ENCODE measurements around the gene CDH4.

The CDH4 gene

DNA sequence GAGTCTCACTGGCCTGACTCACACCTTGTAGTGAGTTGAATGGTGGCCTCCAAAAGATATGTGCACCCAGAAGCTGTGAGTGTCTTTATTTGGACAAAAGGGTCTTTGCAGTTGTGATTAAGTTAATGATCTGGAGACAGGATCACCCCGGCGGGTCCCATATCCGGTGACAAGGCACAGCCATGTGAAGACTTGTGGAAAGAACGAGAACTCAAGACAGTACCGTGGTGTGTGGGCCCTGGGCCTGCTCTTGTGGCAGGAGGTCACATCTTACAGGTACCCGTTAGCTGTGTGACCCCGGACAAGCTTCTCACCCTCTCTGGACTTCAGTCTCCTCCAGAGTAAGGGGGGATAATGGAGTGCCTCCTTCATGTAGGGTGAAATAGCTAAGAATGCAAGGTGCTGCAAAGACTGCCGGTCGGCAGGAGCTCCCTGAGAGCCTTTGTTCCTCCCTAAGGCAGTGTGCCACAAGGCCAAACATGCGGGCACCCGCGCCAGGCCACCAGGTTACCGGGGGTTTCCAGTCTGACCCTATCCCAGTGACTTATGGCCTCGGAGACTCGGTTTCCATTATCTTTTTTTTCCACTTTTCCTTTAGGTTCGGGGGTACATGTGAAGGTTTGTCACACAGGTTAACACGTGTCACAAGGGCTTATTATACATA lies 39.2 kb downstream of the CDH4 start:
- no peak for TF ChIP-seq ZFX (IDR thresholded peaks at IDR 0.05; ENCODE audit: borderline replicate concordance)
- TF ChIP-seq, protein P1, sequence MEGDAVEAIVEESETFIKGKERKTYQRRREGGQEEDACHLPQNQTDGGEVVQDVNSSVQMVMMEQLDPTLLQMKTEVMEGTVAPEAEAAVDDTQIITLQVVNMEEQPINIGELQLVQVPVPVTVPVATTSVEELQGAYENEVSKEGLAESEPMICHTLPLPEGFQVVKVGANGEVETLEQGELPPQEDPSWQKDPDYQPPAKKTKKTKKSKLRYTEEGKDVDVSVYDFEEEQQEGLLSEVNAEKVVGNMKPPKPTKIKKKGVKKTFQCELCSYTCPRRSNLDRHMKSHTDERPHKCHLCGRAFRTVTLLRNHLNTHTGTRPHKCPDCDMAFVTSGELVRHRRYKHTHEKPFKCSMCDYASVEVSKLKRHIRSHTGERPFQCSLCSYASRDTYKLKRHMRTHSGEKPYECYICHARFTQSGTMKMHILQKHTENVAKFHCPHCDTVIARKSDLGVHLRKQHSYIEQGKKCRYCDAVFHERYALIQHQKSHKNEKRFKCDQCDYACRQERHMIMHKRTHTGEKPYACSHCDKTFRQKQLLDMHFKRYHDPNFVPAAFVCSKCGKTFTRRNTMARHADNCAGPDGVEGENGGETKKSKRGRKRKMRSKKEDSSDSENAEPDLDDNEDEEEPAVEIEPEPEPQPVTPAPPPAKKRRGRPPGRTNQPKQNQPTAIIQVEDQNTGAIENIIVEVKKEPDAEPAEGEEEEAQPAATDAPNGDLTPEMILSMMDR (IDR thresholded peaks at IDR 0.05) = no peak
- H3K27ac ChIP-seq = no peak overlapping the region

DNA sequence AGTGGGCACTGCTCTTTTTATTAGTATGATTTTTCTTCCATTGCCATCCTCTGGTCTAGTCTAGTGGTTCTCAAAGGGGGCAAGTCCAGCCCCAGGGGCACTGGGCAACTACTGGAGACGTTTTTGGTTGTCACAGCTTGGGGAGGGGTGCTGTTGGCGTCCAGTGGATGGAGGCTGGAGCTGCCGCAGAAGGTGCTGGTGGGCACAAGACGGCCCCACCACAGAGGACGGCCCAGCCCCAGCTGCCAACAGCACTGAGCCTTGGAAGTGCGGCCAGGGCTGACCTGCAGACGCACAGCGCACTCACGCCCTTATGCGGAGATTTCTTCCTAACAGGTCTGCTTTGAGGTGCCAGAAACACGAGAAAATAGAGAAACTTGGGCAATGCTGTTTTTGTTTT lies 40.3 kb downstream of the CDH4 start:
- no peak for TF ChIP-seq ZFX (IDR thresholded peaks at IDR 0.05; ENCODE audit: borderline replicate concordance)
- TF ChIP-seq, protein P1 (IDR thresholded peaks at IDR 0.05) = no peak
- no peak overlapping the region for H3K27ac ChIP-seq

DNA sequence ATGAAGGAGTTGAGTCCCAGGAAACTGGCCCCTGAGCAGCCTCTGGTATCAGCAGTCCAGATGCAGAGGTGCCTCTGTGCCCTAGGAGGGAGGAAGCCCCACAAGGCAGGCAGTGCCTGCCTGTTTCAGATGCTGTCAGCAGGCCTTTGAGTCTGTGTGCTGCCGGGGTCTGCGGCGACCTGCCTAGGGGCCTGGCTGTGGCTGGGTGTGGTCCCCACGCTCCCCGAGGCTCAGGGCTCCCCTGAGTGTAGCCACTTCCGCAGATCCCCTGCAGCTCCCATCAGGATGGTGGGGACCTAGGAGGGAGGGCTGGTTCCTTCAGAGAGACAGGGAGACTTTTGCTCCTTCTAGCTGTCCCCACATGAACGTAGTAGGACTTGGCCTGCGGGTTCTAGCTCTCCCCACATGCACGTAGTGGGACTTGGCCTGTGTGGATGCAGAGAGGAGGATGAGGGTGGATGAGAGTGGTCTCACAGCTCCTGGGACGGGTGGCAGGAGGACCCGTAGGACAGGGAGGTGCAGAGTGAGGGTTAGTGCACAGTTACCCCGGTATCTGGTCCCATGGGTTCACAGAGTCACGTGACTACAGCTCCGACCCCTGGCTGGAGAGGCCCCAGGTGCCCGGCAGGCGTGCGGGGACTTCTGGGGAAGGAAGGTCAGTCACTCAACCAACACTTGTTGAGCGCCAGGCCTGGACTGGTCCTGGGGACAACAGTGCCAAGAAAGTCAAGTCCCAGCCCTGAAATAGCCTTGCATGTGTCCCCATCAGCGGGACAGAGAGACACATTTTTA lies 41.0 kb downstream of the CDH4 start:
- no peak overlapping the region for H3K27ac ChIP-seq
- TF ChIP-seq, protein P1 (IDR thresholded peaks at IDR 0.05) = no peak
- no peak for TF ChIP-seq ZFX (IDR thresholded peaks at IDR 0.05; ENCODE audit: borderline replicate concordance)

GRCh38 chr20:61293951-61294350 lies 41.9 kb downstream of the CDH4 start:
- no peak for TF ChIP-seq ZFX (IDR thresholded peaks at IDR 0.05; ENCODE audit: borderline replicate concordance)
- TF ChIP-seq, protein P1 (IDR thresholded peaks at IDR 0.05) = no peak
- H3K27ac ChIP-seq = no peak overlapping the region

GRCh38 chr20:61295249-61295648 lies 43.2 kb downstream of the CDH4 start:
- TF ChIP-seq ZFX (IDR thresholded peaks at IDR 0.05; ENCODE audit: borderline replicate concordance) = no peak
- TF ChIP-seq, protein P1 (IDR thresholded peaks at IDR 0.05) = no peak

DNA sequence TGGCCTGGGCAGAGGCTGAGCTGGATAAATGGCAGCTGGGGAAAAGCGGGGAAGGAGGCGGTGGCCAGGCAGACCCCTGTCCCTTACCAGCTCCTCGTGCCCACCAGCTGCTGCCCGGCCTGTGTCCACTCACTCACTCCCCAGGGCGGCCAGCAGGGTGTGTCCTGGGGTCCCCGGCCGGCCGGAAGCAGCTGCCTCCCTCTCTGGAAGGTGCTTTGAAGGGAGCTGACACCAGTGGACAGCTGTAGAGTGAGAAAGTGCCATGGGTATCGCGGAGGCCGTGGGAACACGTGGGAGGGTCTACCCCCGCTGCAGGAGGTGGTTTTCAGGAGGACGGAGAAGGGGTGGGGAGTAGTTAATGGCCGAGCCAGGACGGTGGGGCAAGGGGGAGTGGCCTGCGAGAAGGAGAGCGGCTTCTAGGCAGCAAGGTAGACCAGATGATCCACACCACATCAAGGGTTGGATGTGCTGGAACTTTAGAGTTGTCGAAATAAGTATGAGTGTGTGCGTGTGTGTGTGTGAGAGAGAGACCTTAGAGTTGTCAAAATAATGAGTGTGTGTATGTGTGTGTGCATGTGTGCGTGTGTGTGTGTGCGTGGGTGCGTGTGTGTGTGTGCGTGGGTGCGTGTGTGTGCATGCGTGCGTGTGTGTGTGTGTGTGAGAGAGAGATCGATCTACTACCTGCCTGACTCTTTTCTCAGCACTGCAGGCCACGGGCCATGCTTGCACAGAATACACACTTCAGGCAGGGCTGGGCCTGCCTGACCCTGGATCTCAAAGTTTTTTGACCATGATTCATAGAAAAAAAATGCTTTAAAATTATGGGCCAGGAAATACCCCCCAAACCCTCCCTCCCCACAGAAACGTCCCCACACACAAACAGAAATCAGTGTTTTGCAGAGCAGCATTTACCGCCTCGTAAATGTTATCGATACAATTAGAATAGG lies 43.9 kb downstream of the CDH4 start:
- TF ChIP-seq, protein P1 (IDR thresholded peaks at IDR 0.05) = no peak
- no peak for TF ChIP-seq ZFX (IDR thresholded peaks at IDR 0.05; ENCODE audit: borderline replicate concordance)
- H3K27ac ChIP-seq = no peak overlapping the region

More at GRCh38 chr20:61295249-61295648, 43.2 kb downstream of the CDH4 start:
- H3K27ac ChIP-seq = no peak overlapping the region
